Measurements from ENCODE around the gene ZNF548.

- TF ChIP-seq CTCF (IDR thresholded peaks at IDR 0.05) (no peak), POLR2AphosphoS5 (IDR thresholded peaks at IDR 0.05) (no peak), EP300 (IDR thresholded peaks at IDR 0.05) (no peak), POLR2A (IDR thresholded peaks at IDR 0.05) (no peak)
Observed at GRCh38 chr19:57342582-57342981, 47.1 kb upstream of the ZNF548 start.
